IMR-90 (cell line): ENCODE measurements around the gene DIP2B. TPM values are rescaled to one million over a fixed set of nuclear protein-coding genes. Genes with fewer than 3 reads are reported as not detected.

Experiments used
- ATAC-seq: fragments of 200-7000 bp; cut with Tn5 transposase; 2 replicates; pipeline ENCODE4 v1.9.1; 2020; ENCODE audit warnings: low read depth, mild to moderate bottlenecking, moderate library complexity
- BruUV-seq: library from RNA; stranded (reverse); fragments of 400-500 nt; replicated peaks from 2 replicates; lab custom pipeline; 2021; lab: Mats Ljungman, UMichigan
- CTCF ChIA-PET: fragments of 300-600 bp; formaldehyde crosslinking; extraction: SDS; loops from one replicate; lab custom pipeline; 2021; ENCODE audit warnings: antibody characterized with exemption; lab: Yijun Ruan, JAX
- POLR2A ChIA-PET: fragments of 300-600 bp; sonication (Branson Sonifier 250); formaldehyde crosslinking; loops from one replicate; lab custom pipeline; 2022; ENCODE audit warnings: antibody characterized with exemption; ENCODE audit not compliant: unreplicated experiment; lab: Charles Lee
- DNase-seq: peaks from one replicate; pipeline ENCODE4 v3.0.0; 2013
- H2AFZ ChIP-seq: replicated peaks from 2 replicates; pipeline ENCODE3; 2013; ENCODE audit warnings: low read length, mild to moderate bottlenecking; ENCODE audit not compliant: poor library complexity
- H2AK5ac ChIP-seq: 2 replicates; pipeline ENCODE4 v1.6.1; 2013; ENCODE audit warnings: low read depth, low read length, inconsistent platforms
- H2AK9ac ChIP-seq: replicated peaks from 2 replicates; pipeline ENCODE3; 2013; ENCODE audit warnings: mild to moderate bottlenecking, low read depth, low read length, moderate library complexity; ENCODE audit not compliant: poor library complexity
- H2BK120ac ChIP-seq: 2 replicates; pipeline ENCODE4 v1.6.1; 2013; ENCODE audit warnings: low read depth, low read length, inconsistent platforms
- H2BK15ac ChIP-seq: 3 replicates; pipeline ENCODE4 v1.6.1; 2013; ENCODE audit warnings: low read depth, low read length, inconsistent platforms
- H2BK20ac ChIP-seq: 2 replicates; pipeline ENCODE4 v1.6.1; 2013; ENCODE audit warnings: low read depth, mild to moderate bottlenecking, inconsistent platforms, low read length, moderate library complexity
- H2BK5ac ChIP-seq: 2 replicates; pipeline ENCODE4 v1.6.1; 2013; ENCODE audit warnings: mild to moderate bottlenecking, low read depth, low read length, inconsistent platforms; ENCODE audit not compliant: poor library complexity, severe bottlenecking
- H3K14ac ChIP-seq: replicated peaks from 2 replicates; pipeline ENCODE4 v1.6.1; 2013; ENCODE audit warnings: low read depth, low read length, inconsistent platforms
- H3K18ac ChIP-seq: 2 replicates; pipeline ENCODE4 v1.6.1; 2013; ENCODE audit warnings: low read depth, low read length, control low read depth
- H3K23ac ChIP-seq: 2 replicates; pipeline ENCODE4 v1.6.1; 2013; ENCODE audit warnings: low read depth, low read length, inconsistent platforms
- H3K27ac ChIP-seq: 2 replicates; pipeline ENCODE4 v1.5.1; 2013; ENCODE audit warnings: mild to moderate bottlenecking, control low read depth, low read length; ENCODE audit not compliant: insufficient read depth
- H3K27me3 ChIP-seq: 2 replicates; pipeline ENCODE4 v1.6.1; 2013; ENCODE audit warnings: low read length; ENCODE audit not compliant: control insufficient read depth, insufficient read depth
- H3K36me3 ChIP-seq: 2 replicates; pipeline ENCODE4 v1.6.1; 2013; ENCODE audit warnings: low read length, mixed read lengths; ENCODE audit not compliant: control insufficient read depth, insufficient read depth
- H3K4ac ChIP-seq: 2 replicates; pipeline ENCODE4 v1.6.1; 2013; ENCODE audit warnings: low read depth, low read length, inconsistent platforms
- H3K4me1 ChIP-seq: 2 replicates; pipeline ENCODE4 v1.6.1; 2013; ENCODE audit warnings: low read length, mixed read lengths; ENCODE audit not compliant: control insufficient read depth, insufficient read depth
- H3K4me2 ChIP-seq: 2 replicates; pipeline ENCODE4 v1.6.1; 2013; ENCODE audit warnings: low read depth, mild to moderate bottlenecking, control low read depth, low read length, moderate library complexity
- H3K4me3 ChIP-seq: 2 replicates; pipeline ENCODE4 v1.5.1; 2013; ENCODE audit warnings: low read depth, mild to moderate bottlenecking, control low read depth, low read length, moderate library complexity; ENCODE audit not compliant: insufficient read depth
- H3K56ac ChIP-seq: 2 replicates; pipeline ENCODE4 v1.6.1; 2013; ENCODE audit warnings: low read length, inconsistent platforms; ENCODE audit not compliant: insufficient read depth; ENCODE audit errors: extremely low read depth
- H3K79me1 ChIP-seq, 2 experiments: 2 replicates each; pipeline ENCODE4 v1.6.1; 2013; ENCODE audit warnings: low read length in 2 of 2, inconsistent platforms in 1 of 2, low read depth in 1 of 2
- H3K9ac ChIP-seq: 2 replicates; pipeline ENCODE4 v1.6.1; 2013; ENCODE audit warnings: low read depth, low read length, control low read depth
- H3K9me1 ChIP-seq: 2 replicates; pipeline ENCODE4 v1.6.1; 2013; ENCODE audit warnings: low read length, inconsistent platforms; ENCODE audit not compliant: insufficient read depth
- H3K9me3 ChIP-seq: 2 replicates; pipeline ENCODE4 v1.6.1; 2013; ENCODE audit warnings: low read length; ENCODE audit not compliant: control insufficient read depth, insufficient read depth
- H4K20me1 ChIP-seq: 2 replicates; pipeline ENCODE4 v1.6.1; 2013; ENCODE audit warnings: low read length, inconsistent platforms; ENCODE audit not compliant: insufficient read depth
- H4K5ac ChIP-seq: 2 replicates; pipeline ENCODE4 v1.6.1; 2013; ENCODE audit warnings: mild to moderate bottlenecking, low read depth, low read length, control low read depth
- H4K8ac ChIP-seq, 2 experiments: 2 replicates each; pipeline ENCODE4 v1.6.1; 2013; ENCODE audit warnings: low read depth in 2 of 2, low read length in 2 of 2, control low read depth in 1 of 2, inconsistent platforms in 1 of 2
- H4K91ac ChIP-seq: 2 replicates; pipeline ENCODE4 v1.6.1; 2013; ENCODE audit warnings: low read depth, low read length, inconsistent platforms; ENCODE audit not compliant: insufficient read depth
- BHLHE40 ChIP-seq: fragments of 150-350 bp; IDR thresholded peaks from 2 replicates; pipeline ENCODE4 v1.6.1; 2016; ENCODE audit warnings: mild to moderate bottlenecking, low read depth, low read length
- CEBPB ChIP-seq: IDR thresholded peaks from 2 replicates; pipeline ENCODE4 v1.6.1; 2012; ENCODE audit warnings: low read depth, low read length, improper control_type of control experiment
- CHD1 ChIP-seq: IDR thresholded peaks from 2 replicates; pipeline ENCODE4 v1.6.1; 2012; ENCODE audit warnings: low read depth, low read length, improper control_type of control experiment
- FOS ChIP-seq: fragments of 150-350 bp; IDR thresholded peaks from 2 replicates; pipeline ENCODE4 v1.6.1; 2016; ENCODE audit warnings: low read depth, low read length
- MAFK ChIP-seq: IDR thresholded peaks from 2 replicates; pipeline ENCODE4 v1.6.1; 2012; ENCODE audit warnings: low read depth, low read length, improper control_type of control experiment
- MAZ ChIP-seq: IDR thresholded peaks from 2 replicates; pipeline ENCODE4 v1.6.1; 2012; ENCODE audit warnings: low read depth, mild to moderate bottlenecking, low read length, improper control_type of control experiment, moderate library complexity, borderline replicate concordance
- MXI1 ChIP-seq: IDR thresholded peaks from 2 replicates; pipeline ENCODE4 v1.6.1; 2012; ENCODE audit warnings: low read depth, mild to moderate bottlenecking, low read length, moderate library complexity, borderline replicate concordance
- NFE2L2 ChIP-seq: fragments of 150-350 bp; IDR thresholded peaks from 2 replicates; pipeline ENCODE4 v1.6.1; 2016; ENCODE audit warnings: low read depth, mild to moderate bottlenecking, low read length
- POLR2A ChIP-seq: IDR thresholded peaks from 2 replicates; pipeline ENCODE4 v1.6.1; 2012; ENCODE audit warnings: mild to moderate bottlenecking, low read depth, low read length
- RAD21 ChIP-seq: IDR thresholded peaks from 2 replicates; pipeline ENCODE4 v1.6.1; 2012; ENCODE audit warnings: low read length, improper control_type of control experiment
- RCOR1 ChIP-seq: IDR thresholded peaks from 2 replicates; pipeline ENCODE4 v1.6.1; 2012; ENCODE audit warnings: mild to moderate bottlenecking, low read length, improper control_type of control experiment; ENCODE audit not compliant: insufficient replicate concordance
- RFX5 ChIP-seq: IDR thresholded peaks from 2 replicates; pipeline ENCODE4 v1.8.0; 2012; ENCODE audit warnings: low read depth, mild to moderate bottlenecking, low read length, moderate library complexity
- SMC3 ChIP-seq: fragments of 150-350 bp; IDR thresholded peaks from 2 replicates; pipeline ENCODE4 v1.6.1; 2016; ENCODE audit warnings: low read depth, mild to moderate bottlenecking, antibody characterized with exemption, low read length, moderate library complexity
- USF2 ChIP-seq: fragments of 150-350 bp; IDR thresholded peaks from 2 replicates; pipeline ENCODE4 v1.6.1; 2017; ENCODE audit warnings: mild to moderate bottlenecking, antibody characterized with exemption, low read length, low read depth
- WGBS, 2 experiments: methylation state at CpG; one replicate each; pipeline versions ENCODE4 v1.1.5 to v1.1.7; 2013; ENCODE audit warnings: missing lambda C conversion rate in 2 of 2; ENCODE audit not compliant: insufficient read length in 1 of 2; ENCODE audit errors: extremely low coverage in 2 of 2; 5-methylcytosine and 5-hydroxymethylcytosine counted together
- dilution Hi-C: fragments of 300-500 bp; cut with HindIII; formaldehyde crosslinking; loops from one replicate; pipeline ENCODE4 v1.14.3; 2018; ENCODE audit warnings: low sequenced_read_pairs; ENCODE audit not compliant: unreplicated experiment
- in situ Hi-C: fragments of 300-500 bp; cut with MboI; formaldehyde crosslinking; loops from 3 replicates; pipeline ENCODE4 v1.14.3; 2019; ENCODE audit warnings: low sequenced_read_pairs, inconsistent platforms, mixed read lengths
- intact Hi-C: fragments of 100-400 bp; cut with micrococcal nuclease; formaldehyde crosslinking; loops from 2 replicates; pipeline ENCODE4 v1.10.0; 2022
- polyA plus RNA-seq, 3 experiments: library from polyadenylated mRNA; depleted of rRNA; stranded (reverse); fragments of >200 nt; gene quantifications; 2 replicates each; pipeline ENCODE4 v1.2.3, GENCODE V29; 2012; ENCODE audit warnings: low replicate concordance in 1 of 3
- total RNA-seq: library from RNA; depleted of rRNA; stranded (reverse); fragments of >200 nt; gene quantifications from 2 replicates; pipeline ENCODE4 v1.2.3, GENCODE V29; 2012
- TF ChIP-seq, protein P1 (sequence below): conservative IDR thresholded peaks from 2 replicates; pipeline ENCODE4 v1.5.1; 2012; ENCODE audit warnings: mild to moderate bottlenecking, low read depth, low read length, improper control_type of control experiment
- TF ChIP-seq, protein P2 (sequence below): fragments of 150-350 bp; IDR thresholded peaks from 2 replicates; pipeline ENCODE4 v1.6.1; 2016; ENCODE audit warnings: low read depth, mild to moderate bottlenecking, low read length, moderate library complexity, borderline replicate concordance

DIP2B gene
- total and polyA plus RNA-seq, 2 of the 4 experiments (the other 2 are of a cell fraction): 7.7 to 12.9 TPM

DNA sequence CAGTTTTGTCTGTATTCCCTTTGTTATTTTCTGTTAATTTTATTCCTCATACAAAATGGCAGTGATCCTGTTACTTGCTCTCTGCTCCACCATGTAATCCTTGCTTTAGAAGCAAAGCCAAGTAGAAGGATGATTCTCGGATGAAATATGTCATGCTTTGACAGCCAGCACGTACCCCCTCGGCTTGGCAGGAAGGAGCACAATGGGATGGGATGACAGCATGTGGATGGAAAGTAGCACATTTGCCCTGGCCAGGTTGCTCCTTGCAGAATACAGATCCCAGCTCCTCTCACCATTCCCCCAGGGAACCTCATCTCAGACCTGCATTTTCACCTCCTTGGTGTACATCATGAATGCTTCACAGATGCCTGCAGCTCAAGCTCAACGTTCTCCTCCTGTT, 224.1 kb downstream of the DIP2B start:
- no peak overlapping the region for H3K9ac ChIP-seq
- no peaks in the 10 kb centered on the region for H3K9me3 ChIP-seq
- H2BK20ac ChIP-seq: no peak overlapping the region
- no peak overlapping the region for H4K5ac ChIP-seq
- H3K27me3 ChIP-seq: no peaks in the 10 kb centered on the region
- DNase-seq (no peak), ATAC-seq (no peak)
- intact Hi-C loops (no loop called here), in situ Hi-C loops (no loop called here), dilution Hi-C loops (no loop called here)
- no peak overlapping the region for H2AFZ ChIP-seq
- no peak overlapping the region for H3K27ac ChIP-seq
- no peak for TF ChIP-seq BHLHE40
- no peak for TF ChIP-seq RFX5
- TF ChIP-seq, protein P1, sequence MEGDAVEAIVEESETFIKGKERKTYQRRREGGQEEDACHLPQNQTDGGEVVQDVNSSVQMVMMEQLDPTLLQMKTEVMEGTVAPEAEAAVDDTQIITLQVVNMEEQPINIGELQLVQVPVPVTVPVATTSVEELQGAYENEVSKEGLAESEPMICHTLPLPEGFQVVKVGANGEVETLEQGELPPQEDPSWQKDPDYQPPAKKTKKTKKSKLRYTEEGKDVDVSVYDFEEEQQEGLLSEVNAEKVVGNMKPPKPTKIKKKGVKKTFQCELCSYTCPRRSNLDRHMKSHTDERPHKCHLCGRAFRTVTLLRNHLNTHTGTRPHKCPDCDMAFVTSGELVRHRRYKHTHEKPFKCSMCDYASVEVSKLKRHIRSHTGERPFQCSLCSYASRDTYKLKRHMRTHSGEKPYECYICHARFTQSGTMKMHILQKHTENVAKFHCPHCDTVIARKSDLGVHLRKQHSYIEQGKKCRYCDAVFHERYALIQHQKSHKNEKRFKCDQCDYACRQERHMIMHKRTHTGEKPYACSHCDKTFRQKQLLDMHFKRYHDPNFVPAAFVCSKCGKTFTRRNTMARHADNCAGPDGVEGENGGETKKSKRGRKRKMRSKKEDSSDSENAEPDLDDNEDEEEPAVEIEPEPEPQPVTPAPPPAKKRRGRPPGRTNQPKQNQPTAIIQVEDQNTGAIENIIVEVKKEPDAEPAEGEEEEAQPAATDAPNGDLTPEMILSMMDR: no peak
- no peak for TF ChIP-seq POLR2A
- TF ChIP-seq SMC3: no peak
- no peak for TF ChIP-seq RCOR1
- TF ChIP-seq RAD21: no peak
- TF ChIP-seq FOS: no peak
- no peak for TF ChIP-seq CEBPB
- TF ChIP-seq, protein P2, sequence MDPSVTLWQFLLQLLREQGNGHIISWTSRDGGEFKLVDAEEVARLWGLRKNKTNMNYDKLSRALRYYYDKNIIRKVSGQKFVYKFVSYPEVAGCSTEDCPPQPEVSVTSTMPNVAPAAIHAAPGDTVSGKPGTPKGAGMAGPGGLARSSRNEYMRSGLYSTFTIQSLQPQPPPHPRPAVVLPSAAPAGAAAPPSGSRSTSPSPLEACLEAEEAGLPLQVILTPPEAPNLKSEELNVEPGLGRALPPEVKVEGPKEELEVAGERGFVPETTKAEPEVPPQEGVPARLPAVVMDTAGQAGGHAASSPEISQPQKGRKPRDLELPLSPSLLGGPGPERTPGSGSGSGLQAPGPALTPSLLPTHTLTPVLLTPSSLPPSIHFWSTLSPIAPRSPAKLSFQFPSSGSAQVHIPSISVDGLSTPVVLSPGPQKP: no peak
- TF ChIP-seq MAZ: no peak
- TF ChIP-seq MAFK: no peak
- TF ChIP-seq NFE2L2: no peak
- TF ChIP-seq USF2: no peak
- no peak for TF ChIP-seq CHD1
- no peak for TF ChIP-seq MXI1
- H2AK5ac ChIP-seq: no peak overlapping the region
- no peak overlapping the region for H3K4ac ChIP-seq
- ChIA-PET POLR2A (no interaction called here), CTCF (no interaction called here)
- H3K18ac ChIP-seq: no peak overlapping the region
- H2BK120ac ChIP-seq: no peak overlapping the region
- H2BK15ac ChIP-seq: no peak overlapping the region
- WGBS, 2 experiments: no CpG with 5 or more reads among the region's 4 CpGs
- no peaks in the 10 kb centered on the region for H4K20me1 ChIP-seq
- peaks cover 2% of the 10 kb centered on the region; the same call in 1 of the 2 replicates for H3K9me1 ChIP-seq
- no peak overlapping the region for H3K4me3 ChIP-seq
- H3K36me3 ChIP-seq: peaks cover 32% of the 10 kb centered on the region
- H2AK9ac ChIP-seq: no peak overlapping the region
- H3K79me1 ChIP-seq: 0 out of 4 replicates have a peak, but pooled peaks cover 0 to 3% of the 10 kb centered on the region in 2 experiments
- BruUV-seq: no TSS peak
- H3K4me2 ChIP-seq: no peak overlapping the region
- H3K56ac ChIP-seq: no peak overlapping the region
- no peak overlapping the region for H4K8ac ChIP-seq
- no peak overlapping the region for H3K23ac ChIP-seq
- H3K14ac ChIP-seq: no peak overlapping the region
- H4K91ac ChIP-seq: no peak overlapping the region
- peaks cover 8% of the 10 kb centered on the region for H3K4me1 ChIP-seq
- H2BK5ac ChIP-seq: no peak overlapping the region
